HG03135 (cell line): ENCODE results near the gene GUK1.

Source experiments
- ATAC-seq: cut with Tn5 transposase; IDR thresholded peaks from one replicate; pipeline ENCODE4 v1.9.1; 2021; ENCODE audit warnings: mild to moderate bottlenecking, moderate library complexity; ENCODE audit not compliant: unreplicated experiment

The GUK1 gene, protein sequence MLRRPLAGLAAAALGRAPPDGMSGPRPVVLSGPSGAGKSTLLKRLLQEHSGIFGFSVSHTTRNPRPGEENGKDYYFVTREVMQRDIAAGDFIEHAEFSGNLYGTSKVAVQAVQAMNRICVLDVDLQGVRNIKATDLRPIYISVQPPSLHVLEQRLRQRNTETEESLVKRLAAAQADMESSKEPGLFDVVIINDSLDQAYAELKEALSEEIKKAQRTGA

DNA sequence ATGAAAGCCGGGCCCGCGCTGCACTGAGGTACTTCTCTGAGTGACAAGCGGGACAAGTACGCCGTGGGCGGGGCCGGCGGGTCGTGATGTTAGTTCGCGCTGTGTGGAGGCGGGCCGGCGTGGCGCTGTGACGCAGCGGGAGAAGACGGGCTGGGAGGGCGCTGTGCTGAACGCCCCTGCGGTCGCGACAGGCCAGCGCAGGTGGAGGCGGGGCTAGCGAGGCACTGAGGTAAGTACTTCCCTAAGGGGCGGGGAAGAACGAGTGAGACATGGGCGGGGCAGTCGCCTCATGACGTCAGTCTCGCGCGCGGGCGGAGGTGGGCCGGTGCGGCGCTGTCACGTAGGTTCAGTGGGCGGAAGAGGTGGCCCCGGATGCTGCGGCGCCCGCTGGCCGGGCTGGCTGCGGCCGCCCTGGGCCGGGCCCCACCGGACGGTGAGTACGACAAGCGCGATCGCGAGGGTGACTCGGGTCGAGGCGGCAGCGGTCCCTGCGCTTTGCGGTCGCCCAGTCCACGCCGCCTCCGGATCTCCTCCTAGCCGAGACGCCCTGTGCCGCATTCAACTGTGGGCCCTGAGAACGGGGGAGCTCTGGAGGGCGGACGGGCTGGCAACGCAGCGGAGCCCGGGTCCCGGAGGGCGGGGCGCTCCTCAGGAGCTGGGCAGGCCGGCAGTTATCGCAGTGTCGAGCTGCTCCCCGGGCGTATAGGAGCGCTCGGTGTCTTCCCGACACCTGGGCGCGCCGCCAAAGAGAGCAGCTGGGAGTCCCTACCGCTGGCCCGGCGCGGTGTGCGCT lies at the start of gene GUK1:
TSS of gene GUK1 (plus strand) at position 349 of the 793 bp plus-strand sequence. CDS start at position 373, 24 bp downstream.
- ATAC-seq: peak; percentile 91

DNA sequence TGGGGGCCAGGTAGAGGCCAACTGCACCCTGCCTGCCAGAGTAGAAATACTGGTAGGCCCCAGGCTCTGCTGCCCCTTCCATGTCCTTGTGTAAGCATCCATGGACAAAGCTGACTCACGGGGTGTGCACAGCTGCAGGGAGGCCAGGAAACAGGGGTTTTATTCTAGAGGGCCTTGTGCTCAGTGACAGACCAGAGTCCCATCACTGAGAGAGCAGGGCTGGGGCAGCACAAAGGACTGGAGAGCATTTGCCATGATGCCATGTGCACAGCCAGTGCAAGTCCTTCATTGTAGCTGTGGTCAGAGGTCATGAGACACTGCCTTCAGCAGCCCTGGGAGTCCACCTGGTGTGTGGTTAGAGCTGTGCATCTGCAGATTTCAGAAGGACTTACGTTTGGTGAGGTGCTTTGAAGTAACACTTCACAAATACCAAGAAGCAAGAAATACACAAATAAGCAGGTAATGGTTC lies 49.4 kb upstream of the GUK1 start:
- no peak for ATAC-seq

DNA sequence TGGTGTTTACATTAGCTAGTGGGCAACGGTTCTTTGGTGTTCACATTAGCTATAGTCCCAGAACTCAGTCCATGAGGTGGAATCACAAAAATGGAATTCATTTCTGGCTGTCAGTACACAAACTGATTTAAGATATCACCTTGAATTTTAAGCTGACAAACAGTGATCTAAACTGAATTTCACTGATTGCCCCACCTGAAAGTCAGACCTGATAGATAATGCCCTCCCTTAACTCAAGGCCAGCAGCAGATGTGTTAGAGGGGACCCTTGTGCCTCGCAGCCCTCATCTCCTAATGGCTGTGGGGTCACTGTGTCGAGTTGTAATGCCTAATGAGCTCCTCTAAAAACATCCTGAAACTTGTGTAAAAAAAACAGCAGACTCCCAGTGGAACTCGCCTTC lies 49.0 kb upstream of the GUK1 start:
- ATAC-seq: no peak

DNA sequence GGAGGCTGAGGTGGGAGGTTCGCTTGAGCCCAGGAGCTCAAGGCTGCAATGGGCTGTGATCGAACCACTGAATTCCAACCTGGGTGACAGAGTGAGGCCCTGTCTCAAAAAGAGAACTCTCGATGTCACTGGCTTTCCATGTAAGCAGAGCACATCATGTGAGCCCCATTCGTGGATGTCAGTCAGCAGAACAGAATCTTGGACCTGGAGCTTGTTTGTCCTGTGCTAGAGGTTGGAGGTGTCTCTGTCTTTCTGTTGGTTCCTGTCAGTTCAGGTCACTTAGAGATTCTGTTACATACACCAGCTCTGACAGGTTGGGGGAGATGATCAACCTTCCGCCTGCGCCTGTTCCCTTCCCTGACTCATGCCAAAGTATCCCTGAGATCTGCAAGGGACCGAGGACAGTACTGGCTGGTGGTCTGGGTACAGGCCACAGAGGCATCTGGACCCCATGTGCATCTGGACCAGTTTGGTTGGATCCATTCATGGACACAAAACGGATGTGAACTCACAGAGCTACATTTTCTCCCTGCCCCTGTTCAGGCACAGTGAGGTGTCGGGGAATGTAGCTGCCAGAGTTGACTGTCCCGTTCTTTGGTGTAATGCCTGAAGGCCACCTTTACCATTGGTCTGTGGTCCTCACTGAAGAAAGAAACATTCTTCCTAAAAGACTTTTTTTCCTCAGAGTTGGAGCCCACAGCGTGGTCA lies 47.6 kb upstream of the GUK1 start:
- no peak for ATAC-seq

DNA sequence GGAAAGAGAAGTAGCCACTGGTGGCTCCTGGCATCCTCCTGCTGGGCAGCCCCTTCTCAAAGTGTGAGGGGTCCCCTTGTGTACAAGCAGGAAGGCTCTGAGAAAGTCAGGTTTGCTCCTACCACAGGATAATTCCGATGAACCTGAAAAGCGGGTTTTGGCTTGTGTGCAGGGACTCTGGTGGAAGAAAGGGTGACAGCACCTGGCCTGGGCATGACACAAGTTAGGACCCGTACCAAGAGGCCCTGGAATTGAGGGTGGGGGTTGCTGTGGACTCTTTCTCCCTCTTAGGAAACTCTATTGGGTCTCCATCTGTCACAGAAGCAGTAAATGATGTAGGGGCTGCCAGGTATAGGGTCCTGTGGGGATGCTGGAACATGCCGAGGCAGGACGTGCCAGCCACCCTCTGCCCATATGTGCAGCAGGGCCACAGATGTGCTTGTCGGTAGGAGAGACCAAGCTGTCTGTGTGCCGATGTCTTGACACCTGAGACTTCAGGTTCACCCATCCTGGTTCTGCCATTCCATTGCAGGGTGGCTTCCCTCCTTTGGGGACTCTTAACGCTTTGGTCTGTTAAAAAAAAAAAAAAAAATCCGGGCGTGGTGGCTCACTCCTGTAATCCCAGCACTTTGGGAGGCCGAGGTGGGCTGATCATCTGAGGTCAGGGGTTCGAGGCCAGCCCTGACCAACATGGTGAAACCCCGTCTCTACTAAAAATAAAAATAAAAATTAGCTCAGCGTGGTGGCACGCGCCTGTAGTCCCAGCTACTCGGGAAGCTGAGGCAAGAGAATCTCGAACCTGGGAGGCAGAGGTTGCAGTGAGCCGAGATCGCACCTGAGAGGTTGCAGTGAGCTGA lies 46.8 kb upstream of the GUK1 start:
- no peak for ATAC-seq

DNA sequence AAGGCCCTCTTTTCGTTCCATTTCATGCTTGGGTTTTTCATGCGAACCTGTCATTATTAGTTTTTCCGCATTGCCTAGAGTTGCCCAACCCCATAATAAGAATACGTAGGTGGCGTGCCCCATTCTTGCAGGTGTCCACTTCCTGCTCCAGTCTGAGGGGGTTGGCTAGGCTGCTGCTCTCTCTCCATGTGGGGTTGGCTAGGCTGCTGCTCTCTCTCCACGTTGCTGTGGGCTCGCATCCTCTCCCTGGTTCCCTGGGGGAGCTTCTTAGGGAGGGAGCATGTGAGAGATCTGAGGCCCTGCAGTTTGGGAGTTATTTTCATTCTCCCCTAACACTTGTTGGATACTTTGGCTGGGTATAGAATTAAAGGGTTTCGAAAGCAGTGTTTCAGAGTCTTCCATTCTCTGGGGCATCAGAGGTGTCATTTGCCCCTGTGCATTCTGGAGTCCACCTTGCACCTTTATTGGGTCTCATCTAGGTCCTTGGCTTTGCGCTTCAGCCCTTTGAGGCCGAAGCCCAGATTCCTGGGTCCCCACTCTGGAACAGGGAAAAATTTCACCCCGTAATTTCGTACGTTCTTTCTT lies 45.6 kb upstream of the GUK1 start:
- no peak for ATAC-seq

DNA sequence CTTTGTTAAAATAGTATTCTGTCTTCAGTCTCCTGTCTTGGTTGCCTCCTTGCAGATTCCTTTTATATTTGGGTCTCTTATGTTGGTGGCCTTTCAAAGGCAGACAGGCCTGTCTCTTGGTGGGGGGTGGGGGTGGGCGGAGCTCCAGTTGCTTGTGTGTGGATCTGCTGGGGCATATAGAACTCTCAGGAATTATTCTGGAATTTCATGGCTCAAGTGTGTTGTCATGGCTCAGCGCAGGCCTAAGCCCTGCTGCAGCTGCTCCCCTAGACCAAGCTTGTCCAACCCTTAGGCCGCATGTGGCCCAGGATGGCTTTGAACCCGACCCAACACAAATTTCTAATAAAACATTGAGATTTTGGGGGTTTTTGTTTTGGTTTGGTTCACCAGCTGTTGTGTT lies 44.9 kb upstream of the GUK1 start:
- no peak for ATAC-seq

DNA sequence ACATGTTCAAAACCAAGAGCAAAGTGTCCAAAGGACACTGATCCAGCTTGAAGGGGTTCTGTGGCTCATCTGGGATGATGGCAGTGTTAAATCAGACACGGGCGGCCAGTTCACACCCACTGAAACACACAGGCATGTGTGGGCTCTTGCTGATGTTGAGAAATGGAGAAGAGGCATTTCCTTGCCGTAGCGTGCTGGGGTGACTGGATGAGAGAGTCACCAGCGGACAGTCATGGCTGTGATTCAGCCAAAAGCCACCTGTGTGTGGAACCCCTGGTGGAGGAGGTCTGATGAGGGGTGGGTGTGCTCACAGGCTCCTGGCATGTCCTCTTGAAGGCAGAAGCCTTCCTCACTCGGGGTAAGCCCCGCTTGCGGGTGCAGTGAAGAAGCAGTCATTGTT lies 44.1 kb upstream of the GUK1 start:
- ATAC-seq: no peak

DNA sequence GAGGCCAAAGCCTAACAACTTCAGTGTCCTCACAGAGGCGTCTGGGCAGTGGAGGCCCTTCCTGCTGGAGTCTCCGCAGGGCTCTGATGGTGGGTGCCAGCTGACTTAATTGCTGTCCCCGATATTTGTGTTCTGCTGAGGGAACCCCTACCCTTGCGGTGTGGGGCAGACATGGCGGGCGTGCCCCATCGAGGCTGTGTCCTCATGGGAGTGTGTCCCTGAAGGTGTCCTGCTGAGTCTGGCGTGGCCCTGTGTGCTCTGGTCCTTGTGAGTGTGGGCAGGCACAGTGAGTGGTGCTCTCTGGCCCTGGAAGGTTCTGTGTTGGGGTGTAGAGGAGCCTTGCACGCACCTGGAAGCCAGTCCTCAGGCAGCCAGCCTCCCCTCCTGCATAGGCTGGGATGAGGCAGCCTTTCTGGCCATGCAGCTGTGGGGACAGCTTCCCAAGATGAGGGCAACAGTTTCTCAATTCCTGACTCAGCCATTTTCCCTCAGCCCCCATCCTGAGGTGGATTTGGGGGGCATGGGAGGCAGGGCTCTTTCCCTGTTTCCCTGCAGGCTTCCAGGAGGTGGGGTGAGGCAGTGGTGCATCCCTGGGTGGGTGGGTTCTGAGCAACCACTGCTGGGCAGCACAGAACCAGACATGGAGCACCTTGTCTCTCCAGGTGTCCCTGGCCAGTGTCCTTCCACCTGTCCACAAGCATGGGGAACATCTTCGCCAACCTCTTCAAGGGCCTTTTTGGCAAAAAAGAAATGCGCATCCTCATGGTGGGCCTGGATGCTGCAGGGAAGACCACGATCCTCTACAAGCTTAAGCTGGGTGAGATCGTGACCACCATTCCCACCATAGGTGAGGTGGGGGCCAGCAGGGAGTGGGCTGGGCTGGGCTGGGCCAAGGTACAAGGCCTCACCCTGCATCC lies 43.4 kb upstream of the GUK1 start:
- ATAC-seq: no peak

DNA sequence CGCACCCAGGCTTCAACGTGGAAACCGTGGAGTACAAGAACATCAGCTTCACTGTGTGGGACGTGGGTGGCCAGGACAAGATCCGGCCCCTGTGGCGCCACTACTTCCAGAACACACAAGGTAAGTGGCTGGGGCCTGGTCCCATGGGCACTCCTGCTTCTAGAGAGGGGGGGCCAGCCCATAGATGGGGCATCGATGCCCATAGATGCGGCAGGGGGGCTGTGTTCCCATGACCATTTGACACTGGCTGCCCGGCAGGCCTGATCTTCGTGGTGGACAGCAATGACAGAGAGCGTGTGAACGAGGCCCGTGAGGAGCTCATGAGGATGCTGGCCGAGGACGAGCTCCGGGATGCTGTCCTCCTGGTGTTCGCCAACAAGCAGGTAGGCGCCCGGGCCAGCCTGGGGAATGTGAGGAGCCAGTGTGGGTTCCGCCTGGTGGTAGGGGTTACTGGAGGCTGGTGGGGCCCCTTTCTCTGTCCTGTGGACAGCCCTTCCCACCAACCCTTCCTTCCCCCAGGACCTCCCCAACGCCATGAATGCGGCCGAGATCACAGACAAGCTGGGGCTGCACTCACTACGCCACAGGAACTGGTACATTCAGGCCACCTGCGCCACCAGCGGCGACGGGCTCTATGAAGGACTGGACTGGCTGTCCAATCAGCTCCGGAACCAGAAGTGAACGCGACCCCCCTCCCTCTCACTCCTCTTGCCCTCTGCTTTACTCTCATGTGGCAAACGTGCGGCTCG lies 42.6 kb upstream of the GUK1 start:
- ATAC-seq: no peak

DNA sequence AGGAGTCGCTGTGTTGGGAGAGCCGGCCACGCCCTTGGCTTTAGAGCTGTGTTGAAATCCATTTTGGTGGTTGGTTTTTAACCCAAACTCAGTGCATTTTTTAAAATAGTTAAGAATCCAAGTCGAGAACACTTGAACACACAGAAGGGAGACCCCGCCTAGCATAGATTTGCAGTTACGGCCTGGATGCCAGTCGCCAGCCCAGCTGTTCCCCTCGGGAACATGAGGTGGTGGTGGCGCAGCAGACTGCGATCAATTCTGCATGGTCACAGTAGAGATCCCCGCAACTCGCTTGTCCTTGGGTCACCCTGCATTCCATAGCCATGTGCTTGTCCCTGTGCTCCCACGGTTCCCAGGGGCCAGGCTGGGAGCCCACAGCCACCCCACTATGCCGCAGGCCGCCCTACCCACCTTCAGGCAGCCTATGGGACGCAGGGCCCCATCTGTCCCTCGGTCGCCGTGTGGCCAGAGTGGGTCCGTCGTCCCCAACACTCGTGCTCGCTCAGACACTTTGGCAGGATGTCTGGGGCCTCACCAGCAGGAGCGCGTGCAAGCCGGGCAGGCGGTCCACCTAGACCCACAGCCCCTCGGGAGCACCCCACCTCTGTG lies 41.7 kb upstream of the GUK1 start:
- no peak for ATAC-seq

DNA sequence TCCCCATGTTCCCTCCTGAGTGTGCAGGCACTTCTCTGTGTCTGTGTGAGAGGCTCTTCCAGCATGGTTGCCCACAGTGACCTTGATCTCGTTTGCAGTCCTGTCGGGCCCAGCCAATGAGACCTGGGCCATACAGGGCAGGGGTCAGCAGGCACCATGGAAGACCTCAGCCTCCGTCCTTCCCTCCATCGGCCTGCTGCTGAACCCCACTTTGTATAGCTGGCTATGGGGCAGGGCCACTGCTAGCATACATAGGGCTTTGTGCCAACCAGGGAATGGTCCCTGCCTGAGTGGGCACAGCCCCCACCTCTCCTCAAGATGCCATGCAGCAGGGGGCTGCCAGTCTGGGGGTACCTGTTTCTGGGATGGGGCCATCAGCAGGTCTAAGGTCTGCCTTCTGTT lies 40.7 kb upstream of the GUK1 start:
- no peak for ATAC-seq

DNA sequence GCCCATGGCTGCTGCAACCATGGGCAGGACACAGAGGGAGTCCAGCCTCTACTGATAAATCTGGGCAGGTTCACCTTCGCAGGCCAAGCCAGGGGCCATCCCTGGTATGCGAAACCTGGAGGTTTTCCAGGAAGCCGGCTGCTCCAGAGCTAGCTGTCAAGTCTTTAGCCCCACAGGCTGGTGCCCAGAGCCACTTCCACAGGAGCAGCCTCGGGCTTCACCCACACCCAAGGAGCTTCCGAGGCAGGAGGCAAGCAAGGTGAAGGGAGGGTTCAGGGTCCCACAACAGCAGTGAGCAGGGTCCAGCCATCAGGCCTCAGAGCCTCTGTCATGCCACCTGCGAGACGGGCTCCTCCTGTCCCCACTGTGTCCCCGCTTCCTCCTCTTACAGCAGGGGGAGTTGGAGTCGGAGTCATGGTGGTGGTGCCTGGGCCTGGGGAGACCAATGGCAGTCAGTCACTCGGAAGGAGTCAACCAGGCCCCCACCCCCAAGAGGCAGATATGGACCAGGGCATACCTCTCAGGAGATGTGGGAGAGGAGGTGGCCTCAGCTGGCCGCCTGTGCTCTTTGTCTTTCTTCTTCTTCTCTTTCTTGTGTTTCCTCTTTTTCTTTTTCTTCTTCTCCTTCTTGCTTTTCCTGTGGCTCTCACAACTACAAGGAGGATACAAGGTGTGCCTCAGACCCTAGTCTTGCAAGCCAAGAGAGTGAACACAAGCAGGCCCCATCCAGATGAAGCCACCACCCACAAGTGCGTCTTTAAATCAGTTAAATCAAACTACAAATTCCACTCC lies 39.1 kb upstream of the GUK1 start:
- ATAC-seq: no peak

DNA sequence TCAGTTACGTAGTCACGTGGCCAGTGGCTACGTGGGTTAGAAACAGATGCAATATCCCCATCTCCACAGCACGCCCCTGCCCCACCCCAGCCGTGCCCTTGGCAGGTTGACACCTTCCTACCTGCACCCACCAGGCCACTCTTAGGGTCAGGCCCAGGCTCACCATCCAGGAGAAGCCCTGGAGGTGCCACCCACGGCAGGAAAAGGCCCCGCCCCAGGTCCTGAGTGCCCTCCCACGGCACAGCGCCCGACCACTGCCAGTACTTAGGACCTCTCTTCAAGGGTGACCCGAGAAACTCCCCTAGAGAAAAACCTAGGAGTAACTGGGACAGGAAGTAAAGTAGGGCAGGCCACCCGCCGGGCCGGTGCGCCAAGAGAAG lies 38.5 kb upstream of the GUK1 start:
- no peak for ATAC-seq

DNA sequence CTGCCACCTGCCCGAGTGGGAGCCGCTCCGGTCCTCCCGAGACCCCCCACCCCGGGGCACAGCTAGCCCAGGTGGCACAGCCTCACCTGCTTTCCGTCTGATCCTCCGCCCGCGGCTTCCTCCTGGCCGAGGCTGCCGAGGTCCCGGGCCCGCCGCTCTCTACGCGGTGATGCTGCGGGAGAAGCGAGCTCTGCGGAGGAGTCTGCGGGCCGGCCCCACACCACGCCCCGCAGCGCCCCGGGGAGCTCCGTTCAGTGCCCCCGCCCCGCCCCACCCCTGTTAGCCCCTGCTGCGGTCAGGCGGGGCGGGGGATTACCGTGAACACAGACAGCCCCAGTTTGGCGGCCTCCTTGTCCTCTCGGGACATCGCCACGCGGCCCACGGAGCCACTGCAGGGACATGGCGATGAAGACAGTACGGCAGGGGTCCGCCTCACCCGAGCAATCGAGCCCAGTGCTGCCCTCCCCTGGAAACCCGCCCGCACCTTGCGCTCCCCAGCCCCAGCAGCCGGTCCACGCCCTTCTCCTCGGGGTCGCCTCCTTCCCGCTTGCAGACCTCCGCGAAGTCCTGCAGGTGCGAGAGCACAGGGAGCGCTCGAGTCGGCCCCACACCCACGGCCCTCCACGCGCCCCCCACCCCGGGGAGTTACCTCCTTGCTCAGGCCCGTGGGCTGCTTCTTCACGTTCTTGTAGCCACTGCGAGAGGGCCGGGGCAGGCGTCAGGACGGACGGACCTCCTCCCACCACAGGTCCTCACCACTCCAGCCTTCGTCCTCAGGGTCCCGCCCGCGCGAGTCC lies 37.9 kb upstream of the GUK1 start:
- ATAC-seq: peak; percentile 2

DNA sequence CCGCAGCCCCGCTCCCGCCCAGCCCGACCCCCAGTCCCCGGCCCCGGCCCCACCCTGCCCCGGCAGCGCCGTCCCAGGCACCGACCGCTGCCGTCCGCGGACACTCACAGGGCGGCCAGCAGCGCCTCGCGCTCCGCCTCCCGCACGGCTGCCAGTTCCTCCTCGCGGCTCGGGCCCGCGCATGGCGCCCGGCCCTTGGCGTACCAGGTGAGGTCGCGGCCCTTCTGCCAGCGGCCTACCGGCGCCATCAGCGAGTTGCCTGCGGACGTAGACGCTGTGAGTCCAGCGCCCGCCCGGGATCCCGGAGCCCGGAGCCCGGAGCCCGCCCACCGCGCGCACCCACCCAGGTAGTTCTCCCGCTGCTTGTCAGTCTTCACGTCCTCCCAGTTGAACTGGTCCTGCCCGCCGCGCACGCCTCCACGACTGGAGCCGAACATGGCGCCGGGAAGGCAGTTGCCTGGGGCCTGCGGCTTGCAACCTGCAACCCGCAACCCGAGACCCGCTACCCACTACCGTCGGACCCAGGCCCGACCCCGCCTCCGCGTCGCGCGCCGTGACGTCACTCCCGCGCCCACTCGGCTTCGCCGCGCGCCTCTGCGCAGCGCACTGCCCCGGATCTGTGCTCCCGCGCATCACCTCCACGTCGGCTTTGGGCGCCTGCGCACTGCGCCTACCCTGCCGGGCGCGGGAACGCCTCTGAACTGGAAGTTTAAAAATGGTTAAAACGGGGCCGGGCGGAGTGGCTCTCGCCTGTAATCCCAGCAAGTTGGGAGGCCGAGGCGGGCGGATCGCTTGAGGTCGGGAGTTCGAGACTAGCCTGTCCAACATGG lies 37.1 kb upstream of the GUK1 start, which contains the start of gene C1orf35:
TSS of gene C1orf35 (minus strand) at position 535 of the 830 bp plus-strand sequence. CDS start at position 437, 98 bp downstream.
- peak; percentile 68 for ATAC-seq
